Globus pallidus (tissue), 1 donor: ENCODE data around the gene TACR2.

Experiments
- DNase-seq: peaks from one replicate; pipeline ENCODE4 v3.0.0-alpha.2; 2015; ENCODE audit warnings: low spot score

Gene TACR2

GRCh38 chr10:69419096-69419743 is 2.5 kb upstream of the TACR2 start:
- DNase-seq = no peak

- no peak for DNase-seq
Observed at GRCh38 chr10:69418052-69418752, 1.5 kb upstream of the TACR2 start.

- no peak for DNase-seq
Observed at GRCh38 chr10:69417542-69417941, 824 bp upstream of the TACR2 start.

- no peak for DNase-seq
Observed at GRCh38 chr10:69415951-69416350, 767 bp downstream of the TACR2 start.

GRCh38 chr10:69415049-69415448 is 1.7 kb downstream of the TACR2 start:
- DNase-seq = no peak

GRCh38 chr10:69414036-69415018 is 2.4 kb downstream of the TACR2 start:
- DNase-seq = no peak

GRCh38 chr10:69413221-69413865 is 3.4 kb downstream of the TACR2 start:
- peak; percentile 33 for DNase-seq

- DNase-seq = no peak
Observed at GRCh38 chr10:69412232-69412790, 4.4 kb downstream of the TACR2 start.

- no peak for DNase-seq
Observed at GRCh38 chr10:69411476-69411875, 5.2 kb downstream of the TACR2 start.

GRCh38 chr10:69410487-69410886 is 6.2 kb downstream of the TACR2 start:
- no peak for DNase-seq

GRCh38 chr10:69409968-69410367 is 6.8 kb downstream of the TACR2 start:
- DNase-seq = peak; percentile 14

GRCh38 chr10:69409176-69409495 is 7.6 kb downstream of the TACR2 start:
- DNase-seq = no peak

- DNase-seq = peak; percentile 86
Observed at GRCh38 chr10:69408318-69409175, 8.2 kb downstream of the TACR2 start.

- no peak for DNase-seq
Observed at GRCh38 chr10:69407621-69408301, 9.0 kb downstream of the TACR2 start.

GRCh38 chr10:69406816-69407580 is 9.7 kb downstream of the TACR2 start:
- DNase-seq = no peak

GRCh38 chr10:69406302-69406811 is 10.4 kb downstream of the TACR2 start:
- DNase-seq = no peak

GRCh38 chr10:69405221-69405620 is 11.5 kb downstream of the TACR2 start:
- no peak for DNase-seq

GRCh38 chr10:69404786-69405185 is 11.9 kb downstream of the TACR2 start:
- no peak for DNase-seq

- DNase-seq = no peak
Observed at GRCh38 chr10:69403519-69403918, 13.2 kb downstream of the TACR2 start.
